Uterus (tissue), 2 donors: ENCODE results near the gene ABCA13.

Experiments used
- POLR2A ChIP-seq, 2 donors: fragments of 450-650 bp; IDR thresholded peaks; one replicate each; pipeline ENCODE4 v1.6.1; 2016; ENCODE audit warnings: antibody characterized with exemption in 2 of 2, mild to moderate bottlenecking in 1 of 2, moderate library complexity in 1 of 2
- TF ChIP-seq, protein P1 (sequence below), 4 experiments: fragments of 200-600 bp in 2 of 4; fragments of 450-650 bp in 2 of 4; sonication (generic) in 2 of 4; IDR thresholded peaks; one replicate each; pipeline ENCODE4 v1.5.1; 2016 to 2019; ENCODE audit warnings: antibody characterized with exemption in 4 of 4, mild to moderate bottlenecking in 2 of 4, moderate library complexity in 1 of 4

DNA sequence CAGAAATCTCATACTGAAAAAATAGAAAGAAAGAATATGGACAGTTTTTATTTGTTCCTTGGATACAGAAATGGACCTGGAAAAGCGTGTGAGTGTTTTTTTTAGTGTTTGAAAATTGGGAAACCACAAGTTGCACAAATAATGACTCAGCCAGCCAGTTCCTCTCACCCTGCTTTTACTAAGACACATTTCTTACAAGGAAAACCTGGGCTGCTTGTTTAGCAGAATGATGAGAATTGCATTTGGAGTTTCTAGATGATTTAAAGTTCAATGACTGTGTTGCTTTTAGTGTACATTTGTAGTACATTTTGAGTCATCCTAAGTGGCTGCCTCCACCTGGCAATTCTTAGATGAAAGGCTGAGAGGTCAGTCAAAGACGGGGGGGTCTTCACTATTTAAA is 218.7 kb downstream of the ABCA13 start:
- TF ChIP-seq, protein P1, sequence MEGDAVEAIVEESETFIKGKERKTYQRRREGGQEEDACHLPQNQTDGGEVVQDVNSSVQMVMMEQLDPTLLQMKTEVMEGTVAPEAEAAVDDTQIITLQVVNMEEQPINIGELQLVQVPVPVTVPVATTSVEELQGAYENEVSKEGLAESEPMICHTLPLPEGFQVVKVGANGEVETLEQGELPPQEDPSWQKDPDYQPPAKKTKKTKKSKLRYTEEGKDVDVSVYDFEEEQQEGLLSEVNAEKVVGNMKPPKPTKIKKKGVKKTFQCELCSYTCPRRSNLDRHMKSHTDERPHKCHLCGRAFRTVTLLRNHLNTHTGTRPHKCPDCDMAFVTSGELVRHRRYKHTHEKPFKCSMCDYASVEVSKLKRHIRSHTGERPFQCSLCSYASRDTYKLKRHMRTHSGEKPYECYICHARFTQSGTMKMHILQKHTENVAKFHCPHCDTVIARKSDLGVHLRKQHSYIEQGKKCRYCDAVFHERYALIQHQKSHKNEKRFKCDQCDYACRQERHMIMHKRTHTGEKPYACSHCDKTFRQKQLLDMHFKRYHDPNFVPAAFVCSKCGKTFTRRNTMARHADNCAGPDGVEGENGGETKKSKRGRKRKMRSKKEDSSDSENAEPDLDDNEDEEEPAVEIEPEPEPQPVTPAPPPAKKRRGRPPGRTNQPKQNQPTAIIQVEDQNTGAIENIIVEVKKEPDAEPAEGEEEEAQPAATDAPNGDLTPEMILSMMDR (IDR thresholded peaks at IDR 0.05) = no peak
- no peak for TF ChIP-seq POLR2A (IDR thresholded peaks at IDR 0.05)
